DLD1 (cell line): ENCODE results near the gene PROSER2.

Experiments
- in situ Hi-C: cut with HindIII; loops from 2 replicates; pipeline ENCODE4 v1.10.0; 2017; ENCODE audit warnings: low sequenced_read_pairs

PROSER2 gene, protein sequence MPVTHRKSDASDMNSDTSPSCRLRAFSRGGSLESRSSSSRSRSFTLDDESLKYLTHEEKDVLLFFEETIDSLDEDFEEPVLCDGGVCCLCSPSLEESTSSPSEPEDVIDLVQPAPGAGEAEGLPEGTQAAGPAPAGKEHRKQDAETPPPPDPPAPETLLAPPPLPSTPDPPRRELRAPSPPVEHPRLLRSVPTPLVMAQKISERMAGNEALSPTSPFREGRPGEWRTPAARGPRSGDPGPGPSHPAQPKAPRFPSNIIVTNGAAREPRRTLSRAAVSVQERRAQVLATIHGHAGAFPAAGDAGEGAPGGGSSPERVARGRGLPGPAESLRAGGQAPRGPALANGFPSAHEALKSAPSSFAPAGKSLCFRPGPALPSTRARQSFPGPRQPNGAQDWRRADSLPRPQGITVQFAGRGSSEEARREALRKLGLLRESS

DNA sequence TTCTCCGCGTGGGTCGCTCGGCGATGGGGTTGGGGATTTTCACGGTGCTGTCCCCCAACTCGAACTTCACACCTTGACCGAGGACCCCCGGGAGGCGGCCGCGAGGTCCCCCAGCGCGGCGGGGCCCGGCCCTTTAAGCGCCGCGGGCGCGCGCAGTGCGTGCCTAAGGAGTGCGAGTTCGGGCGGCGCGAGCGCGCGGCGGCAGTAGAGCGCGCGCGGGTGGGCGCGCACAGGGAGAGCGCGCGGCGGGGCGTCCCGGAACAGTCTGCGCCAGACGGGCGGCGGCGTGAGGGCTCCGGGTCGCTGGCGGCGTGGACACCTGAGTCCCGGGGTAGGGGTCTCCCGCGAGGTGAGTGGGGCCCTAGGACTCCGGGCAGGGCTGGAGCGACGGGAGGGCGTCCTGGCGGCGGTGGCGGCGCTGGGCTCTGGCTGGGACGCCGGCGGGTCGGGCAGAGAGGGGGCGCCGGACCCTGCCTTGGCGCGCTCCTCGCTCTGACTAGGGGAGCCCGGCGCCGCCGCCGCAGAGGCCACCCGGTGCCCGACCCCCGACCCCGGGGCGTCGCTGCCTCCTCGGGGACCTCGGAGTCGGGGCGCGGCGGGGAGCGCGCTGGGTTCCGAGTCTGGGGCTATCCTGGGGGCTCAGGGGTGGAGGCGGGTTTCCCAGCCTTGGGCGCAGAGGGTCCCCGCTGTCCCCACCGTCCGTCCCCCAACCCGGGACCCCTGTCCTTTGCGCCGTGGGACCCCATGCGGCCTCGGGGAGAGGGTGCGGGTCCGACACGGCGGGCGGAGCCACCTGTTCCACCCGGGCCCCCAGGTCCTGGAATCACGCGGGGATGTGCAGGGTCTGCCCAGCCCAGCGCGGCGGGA, at the start of gene PROSER2:
Gene PROSER2 (plus strand): TSS at position 235 of the 867 bp plus-strand sequence. CDS start 28,722 bp downstream, outside the sequence.
- in situ Hi-C loops, result no loop called here

DNA sequence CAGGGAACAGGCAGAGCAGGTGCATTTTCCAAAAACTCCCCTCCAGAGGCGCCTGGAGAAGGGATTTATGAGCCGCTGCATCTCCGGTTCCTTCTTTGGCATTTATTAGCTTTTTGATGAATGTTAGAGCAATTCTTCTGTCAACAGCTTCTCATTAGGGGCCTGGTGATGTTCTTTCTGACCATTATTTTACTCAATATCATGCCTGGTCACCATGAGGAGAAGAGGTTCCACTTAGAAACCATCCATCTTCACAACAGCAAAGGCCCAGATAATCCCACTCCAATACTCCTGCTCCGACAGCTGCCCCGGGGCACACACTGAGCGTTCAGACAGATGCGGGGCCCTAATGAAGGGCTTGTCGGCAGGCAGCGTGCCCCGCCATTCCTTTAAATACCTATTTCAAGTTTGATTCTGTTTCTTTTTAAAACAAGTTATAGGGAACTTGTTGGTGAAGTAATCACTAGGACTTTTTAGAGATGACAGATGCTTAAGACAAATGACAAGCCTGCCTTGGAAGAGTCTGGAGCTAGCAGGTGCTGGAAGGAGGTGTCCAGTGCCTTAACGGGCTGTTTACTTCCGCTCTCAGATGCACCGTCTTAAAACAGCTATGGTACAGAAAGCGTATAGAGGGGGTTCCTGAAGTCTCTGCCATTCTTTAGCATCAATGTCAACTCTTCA, 49.3 kb upstream of the PROSER2 start:
- in situ Hi-C loops, result no loop called here

DNA sequence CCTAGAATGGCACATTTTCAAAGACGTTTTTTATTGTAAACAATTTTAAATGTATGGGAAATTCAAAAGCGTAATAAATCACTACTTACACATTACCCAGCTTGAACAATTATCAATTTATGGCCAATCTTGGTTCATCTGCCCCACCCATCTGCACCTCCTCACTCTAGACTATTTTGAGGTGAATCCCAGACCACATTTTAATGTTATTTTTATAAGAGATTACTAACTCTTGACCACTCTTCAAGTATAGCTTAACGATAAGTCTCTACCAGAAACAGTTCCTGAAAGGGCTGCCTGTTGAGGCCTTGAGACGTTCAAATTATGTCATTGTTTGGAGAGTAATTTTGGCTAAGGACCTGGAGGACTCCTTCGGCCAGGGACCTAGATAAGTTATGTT, 47.7 kb upstream of the PROSER2 start:
- in situ Hi-C loops, result no loop called here

DNA sequence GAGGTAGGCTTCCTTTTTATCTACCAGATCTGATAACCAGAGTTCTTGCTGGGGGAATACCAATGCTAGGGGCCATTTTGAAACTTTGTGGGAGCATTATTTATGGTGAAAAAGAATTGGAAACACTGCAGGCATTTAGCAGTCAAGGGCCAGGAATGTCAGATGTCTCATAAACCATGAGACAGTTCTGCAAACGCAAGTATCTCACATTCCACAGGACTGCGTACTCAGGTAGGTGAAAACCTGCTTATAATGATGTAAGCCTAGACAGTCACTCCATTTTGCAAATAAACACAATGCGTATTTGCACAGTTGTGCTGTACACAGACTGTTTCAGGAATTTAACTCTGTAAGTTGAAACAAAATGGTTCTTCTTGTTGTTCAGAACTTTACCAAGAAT, 47.1 kb upstream of the PROSER2 start:
- in situ Hi-C loops, result no loop called here

DNA sequence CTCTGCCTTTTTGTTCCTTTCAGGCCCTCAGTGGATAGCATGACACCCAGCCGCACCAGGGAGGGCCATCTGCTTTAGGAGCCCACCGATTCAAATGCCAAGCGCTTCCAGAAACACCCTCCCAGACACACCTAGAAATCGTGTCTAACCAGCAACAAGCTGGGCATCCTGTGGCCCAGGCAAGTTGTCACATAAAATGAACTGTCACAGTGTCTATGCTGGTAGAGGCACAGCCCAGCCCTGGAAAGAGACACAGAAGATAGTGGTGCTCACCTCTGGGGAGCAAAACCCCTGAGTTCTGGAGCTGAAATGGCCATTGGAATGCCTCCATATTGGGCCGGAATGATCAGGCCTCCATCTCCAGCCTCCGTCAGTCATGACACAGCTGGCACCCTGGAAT, 42.0 kb upstream of the PROSER2 start:
- in situ Hi-C loops, result no loop called here

DNA sequence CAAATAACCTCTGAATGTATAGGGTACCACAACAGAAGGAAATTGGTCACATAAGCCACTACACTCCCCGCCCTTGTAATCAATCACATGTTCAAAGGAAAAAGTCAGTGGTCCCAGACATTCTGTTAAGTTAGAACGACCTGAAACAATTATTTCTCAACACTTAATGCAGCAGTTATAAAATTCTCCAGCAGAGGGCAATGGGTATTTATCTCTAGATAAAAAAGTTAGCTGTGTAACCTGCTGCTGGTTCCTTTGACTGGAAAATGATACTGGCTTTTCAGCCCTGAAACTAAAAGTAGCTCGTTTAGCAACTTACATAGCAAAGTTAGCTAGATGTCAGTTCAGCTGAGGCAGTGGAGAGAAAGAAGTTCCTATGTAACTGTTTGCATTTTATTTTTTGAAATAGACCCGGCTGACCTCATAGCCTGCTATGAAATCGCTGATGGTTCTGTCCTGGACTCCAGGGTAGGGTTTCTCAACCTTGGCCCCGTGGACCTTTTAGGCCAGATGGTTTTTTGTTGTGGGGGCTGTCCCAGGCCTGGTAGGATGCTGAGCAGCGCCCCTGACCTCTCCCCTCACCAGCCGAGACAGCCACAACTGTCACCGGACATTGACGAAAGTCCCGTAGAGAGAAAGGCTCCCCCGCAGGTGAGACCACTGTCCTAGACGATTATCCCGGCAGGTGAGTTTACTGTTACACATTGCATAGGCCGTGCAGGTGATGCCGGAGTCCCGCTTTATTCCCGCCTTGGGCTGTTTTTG, 40.2 kb upstream of the PROSER2 start:
- in situ Hi-C loops, result no loop called here

DNA sequence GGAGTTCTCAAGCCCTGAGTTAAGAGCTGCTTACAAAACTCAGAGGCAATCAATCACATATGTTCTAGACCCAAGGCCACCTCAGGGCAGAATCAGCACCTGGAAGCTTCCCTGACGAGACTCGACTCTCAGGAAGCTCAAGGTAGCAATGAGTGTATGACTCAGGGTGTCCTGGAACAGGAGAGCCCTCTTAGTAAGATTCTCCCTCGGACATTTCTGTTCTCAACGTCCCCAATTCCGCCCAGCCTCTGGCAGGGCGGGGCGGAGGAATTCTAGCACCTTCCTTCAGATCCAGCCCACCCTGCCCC, 39.6 kb upstream of the PROSER2 start:
- in situ Hi-C loops, result no loop called here

DNA sequence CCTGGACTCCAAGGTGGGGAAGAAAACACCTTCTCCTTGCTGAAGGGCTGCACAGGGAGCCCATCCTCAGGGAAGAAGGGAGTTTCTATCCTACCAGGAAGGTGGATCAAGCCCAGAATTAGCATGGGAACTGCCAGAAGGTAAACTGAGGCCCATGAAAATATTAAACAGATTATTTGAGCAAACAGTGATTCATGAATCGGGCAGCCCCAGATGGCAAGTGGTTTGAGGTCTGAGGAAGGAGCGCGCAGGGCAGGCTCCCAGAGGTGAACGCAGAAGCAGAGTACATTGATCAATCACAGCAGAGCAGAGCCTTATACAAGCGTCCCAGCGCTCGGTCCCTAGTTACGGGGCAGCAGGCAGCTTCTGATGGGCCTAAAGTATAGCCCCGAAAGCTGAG, 35.8 kb upstream of the PROSER2 start:
- in situ Hi-C loops, result no loop called here

DNA sequence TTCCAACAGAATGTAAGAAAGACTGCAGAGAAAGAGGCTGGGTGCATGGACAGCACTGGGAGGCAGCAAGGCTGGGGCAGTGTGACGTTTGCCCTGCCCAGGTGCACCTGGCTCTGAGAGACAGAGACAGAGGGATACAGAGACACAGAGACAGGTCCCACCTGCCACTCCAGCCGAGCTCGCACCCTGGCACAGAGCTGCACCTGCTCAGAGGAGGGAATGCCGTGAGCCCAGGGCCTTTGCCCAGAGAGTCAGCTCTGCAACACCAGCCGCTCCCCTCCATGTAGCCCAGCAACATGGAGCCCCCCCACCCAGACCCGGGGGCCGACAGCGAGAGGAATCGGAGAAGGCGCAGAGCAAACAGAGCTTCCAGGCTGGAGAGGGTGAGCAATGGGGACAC, 35.3 kb upstream of the PROSER2 start:
- in situ Hi-C loops, result no loop called here

DNA sequence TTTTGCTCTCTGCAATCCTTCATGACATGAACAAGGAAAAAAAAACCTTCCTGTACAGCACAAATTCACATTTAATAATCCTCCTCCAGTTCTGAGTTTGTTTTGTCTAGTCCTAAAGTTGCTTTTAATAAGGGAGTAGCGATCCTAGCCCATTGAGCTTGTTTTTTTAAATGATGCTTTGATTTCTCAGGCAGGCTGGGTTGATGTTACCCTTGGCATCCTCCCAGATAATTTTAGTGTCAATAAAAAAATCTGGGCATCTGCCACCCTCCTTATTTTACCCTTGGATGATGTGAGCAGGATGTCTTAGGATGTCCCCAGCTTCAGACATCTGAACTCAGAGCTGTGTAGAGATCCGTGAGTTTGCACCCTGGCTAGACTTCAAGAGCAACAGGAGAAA, 33.9 kb upstream of the PROSER2 start:
- in situ Hi-C loops, result no loop called here

DNA sequence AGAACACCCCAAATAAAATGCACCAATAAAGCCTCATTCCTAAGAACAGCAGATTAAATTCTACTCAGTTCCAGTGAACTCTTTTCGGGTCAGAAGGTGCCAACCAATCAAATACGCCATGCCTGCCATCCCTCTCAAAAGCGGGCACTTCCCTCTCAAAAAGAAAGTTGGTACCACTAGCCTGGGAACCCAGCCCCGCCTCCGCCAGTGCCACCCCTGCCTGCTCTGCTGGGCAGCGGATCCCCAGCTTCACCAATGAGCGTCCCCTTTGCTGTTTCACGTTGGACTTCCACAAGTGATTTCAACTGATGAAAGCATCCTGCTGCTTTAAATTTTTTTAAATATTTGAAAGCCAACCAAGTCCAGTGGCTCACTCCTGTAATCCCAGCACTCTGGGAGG, 33.2 kb upstream of the PROSER2 start:
- in situ Hi-C loops, result no loop called here

DNA sequence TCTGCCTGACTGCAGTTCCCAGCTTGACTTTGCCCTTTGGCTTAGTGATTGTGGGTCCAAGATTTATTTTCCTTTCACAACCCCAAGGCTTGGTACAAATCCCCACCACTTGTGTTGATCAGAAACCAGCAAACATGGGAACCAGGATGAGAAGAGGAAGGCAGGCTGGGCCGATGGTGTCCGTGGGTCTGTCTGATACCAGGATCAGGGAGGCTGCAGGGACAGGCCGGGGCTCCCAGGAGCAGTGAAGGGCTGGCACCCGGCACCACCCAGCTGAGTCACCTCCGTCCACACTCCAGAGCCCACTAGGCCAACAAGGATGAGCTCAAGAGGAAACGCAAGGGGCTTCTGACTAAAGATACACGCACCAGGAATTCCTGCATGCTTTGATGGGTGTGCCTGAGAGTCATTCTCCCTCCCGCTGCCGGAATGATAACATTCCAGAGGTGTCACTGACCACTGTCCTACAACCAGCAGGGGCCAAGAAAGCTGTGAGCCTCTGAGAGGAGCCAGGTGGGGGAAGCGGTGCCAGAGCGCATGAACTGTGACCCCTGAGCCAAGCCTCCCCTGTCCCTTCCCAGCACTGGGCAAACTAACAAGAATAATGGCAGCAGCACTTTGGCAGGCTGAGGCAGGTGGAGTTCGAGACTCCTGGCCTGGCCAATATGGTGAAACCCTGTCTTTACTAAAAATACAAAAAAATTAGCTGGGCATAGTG, 29.2 kb upstream of the PROSER2 start:
- in situ Hi-C loops, result no loop called here

DNA sequence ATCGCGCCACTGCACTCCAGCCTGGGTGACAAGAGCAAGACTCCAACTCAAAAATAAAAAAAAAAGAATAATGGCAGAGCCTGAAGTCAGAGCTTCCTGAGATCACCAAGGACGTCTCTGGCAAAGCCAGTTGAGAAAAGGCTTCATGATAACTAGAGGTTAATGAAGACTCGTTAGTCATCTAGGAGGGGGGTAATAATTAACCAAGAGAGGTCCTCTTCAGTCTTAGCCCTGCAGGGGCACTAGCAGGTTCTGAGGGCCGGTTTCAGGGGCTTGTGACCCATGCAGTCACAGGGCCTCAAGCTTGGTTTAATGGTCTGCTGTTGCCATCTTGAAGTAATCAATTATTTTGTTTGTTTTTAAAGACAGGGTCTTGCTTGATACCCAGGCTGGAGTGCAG, 28.6 kb upstream of the PROSER2 start:
- in situ Hi-C loops, result no loop called here

DNA sequence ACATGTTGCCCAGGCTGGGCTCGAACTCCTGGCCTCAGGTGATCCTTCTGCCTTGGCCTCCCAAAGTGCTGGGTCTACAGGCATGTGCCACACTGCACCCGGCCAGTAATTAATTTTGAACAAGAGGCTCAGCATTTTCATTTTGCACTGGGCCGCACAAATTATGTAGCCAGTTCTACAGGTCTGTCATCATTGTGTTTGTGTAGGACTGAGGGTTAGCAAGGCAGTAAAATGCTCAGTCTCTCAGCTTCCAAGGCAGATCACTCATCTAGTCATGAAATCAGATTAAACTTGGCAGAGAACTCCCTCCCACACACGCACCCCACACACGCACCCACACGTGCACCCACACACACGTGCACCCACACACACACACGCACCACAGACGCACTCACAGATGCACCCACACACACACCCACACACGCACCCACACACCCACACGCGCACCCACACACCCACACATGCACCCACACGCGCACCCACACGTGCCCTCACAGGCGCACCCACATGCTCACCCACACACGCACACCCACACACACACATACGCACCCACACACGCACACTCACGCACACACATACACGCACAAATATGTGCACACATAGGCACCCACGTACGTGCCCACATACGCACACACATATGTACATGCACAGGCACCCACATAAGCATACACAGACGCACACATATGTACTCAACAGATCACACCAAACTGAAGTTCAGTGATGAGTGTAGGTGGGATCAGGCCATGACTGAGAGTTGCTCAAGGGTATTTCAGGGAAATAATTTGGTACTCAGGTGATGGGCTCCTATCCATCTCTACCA, 27.8 kb upstream of the PROSER2 start:
- in situ Hi-C loops, result no loop called here

DNA sequence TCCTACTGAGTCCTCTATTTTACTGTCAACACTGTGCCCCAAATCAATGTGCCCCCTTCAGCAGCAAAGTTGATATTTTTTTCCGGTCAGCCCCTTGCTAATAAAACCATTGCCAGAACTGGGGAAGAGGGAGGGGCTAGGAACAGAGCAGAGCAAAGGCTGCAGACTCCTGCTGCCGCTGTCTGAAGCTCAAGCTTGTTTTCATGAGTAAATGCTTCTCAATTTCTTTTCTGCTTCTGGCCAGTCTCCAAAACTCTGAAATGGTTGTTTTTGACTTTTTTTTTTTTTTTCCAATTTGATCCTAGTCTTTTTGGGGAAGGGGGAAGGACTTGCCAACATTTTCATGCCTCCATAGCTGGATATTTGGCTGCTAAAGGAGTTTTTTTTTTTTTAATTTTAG, 26.7 kb upstream of the PROSER2 start:
- in situ Hi-C loops, result no loop called here

DNA sequence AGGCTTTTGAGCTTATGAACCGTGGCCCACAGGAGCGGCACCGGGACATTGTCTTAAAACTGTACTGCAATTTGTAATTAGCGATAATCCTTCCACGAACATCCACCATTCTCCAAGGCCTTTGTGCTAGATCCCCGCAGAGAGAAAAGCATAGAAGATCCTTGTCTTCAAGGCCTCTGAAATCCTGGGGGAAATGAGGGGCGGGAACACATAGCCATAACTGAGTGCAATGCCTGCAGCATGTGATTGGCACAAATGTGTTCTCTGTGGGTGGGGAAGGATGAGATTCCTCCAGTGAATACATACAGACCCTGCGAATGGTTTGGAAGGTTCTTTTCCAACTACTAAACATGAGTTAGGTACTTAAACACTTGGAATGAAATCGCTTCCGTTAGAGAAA, 25.9 kb upstream of the PROSER2 start:
- in situ Hi-C loops, result no loop called here

DNA sequence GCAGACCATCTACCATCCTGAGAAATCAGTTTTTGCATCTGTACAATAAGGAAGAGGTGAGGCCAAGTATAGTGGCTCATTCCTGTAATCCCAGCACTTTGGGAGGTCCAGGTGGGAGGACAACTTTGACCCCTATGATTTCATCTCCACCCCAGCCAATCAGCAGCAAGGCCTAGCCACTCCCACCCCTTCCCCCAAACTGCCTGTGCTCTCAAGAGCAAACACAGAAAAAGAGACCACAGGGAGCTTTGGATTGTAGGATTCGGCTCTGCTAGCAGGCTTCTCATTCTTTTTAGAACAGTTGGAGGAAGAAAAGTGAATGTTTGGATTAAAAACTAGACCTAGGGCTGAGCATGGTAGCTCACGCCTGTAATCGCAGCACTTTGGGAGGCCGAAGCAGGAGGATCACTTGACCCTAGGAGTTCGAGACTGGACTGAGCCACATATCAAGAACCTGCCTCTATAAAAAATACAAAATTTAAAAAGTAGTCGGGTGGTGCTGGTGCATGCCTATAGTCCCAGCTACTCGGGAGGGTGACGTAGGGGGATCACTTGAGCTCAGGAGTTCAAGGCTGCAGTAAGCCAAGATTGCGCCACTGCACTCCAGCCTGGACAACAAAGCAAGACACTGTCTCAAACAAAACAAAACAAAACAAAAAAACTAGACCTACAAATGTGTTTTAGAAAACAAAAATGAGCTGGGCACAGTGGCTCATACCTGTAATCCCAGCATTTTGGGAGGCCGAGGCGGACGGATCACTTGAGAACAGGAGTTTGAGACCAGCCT, 25.1 kb upstream of the PROSER2 start:
- in situ Hi-C loops, result no loop called here

DNA sequence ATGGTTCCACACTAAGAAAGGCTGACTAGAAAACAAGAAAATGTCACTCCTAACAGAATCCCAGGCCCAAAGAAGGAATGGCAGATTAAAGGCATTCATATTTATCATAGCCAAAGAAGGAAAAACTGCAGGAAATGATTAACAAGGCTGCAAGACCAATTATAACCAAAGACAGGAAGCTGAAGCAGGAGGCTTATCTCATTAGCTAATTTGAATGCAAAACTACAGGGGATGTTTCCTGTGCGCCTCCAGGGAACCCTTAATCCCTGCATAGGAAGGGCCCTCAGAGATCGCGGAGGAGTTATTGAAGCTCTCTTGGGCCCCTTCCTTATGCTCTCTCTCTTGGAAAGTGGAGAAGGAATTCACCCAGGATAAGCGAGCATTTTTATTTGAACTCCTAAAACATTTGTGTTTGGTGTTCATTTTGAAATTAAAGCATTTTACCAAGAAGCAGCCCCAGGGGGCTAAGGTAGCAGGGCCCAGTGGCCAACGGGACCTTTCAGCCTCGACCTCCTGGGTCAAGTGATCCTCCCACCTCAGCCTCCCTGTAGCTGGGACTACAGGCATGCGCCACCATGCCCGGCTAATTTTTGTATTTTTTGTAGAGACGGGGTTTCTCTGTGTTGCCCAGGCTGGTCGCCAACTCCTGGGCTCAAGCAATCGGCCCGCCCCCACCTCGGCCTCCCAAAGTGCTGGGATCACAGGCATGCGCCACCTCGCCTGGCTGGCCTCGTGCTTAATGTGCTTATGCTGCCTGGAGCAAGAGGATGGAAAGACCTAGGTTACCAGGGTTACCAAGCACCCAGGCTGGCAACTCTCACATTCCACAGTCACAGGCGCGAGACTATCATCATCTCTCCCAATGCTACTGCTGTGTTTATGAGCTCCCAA, 24.1 kb upstream of the PROSER2 start:
- in situ Hi-C loops, result no loop called here
